Neural cell (in vitro differentiated cells): ENCODE measurements around the gene MICB. TPM values are rescaled to one million over a fixed set of nuclear protein-coding genes. Genes with fewer than 3 reads are reported as not detected.

ENCODE experiments used
- H2AFZ ChIP-seq: fragments of 200-600, 300-800 bp; sonication (generic), shearing (Covaris generic); 2 replicates; pipeline ENCODE4 v1.6.0; 2014; ENCODE audit warnings: low read depth, mild to moderate bottlenecking, antibody characterized with exemption, low read length, moderate library complexity
- H3F3A ChIP-seq: fragments of 200-600 bp; shearing (Covaris generic); 2 replicates; pipeline ENCODE4 v1.6.1; 2016; ENCODE audit warnings: mild to moderate bottlenecking, moderate library complexity, mixed read lengths, antibody characterized with exemption, low read length; ENCODE audit not compliant: insufficient read depth, poor library complexity, severe bottlenecking
- H3K27ac ChIP-seq: fragments of 200-600, 300-800 bp; sonication (generic), shearing (Covaris generic); 2 replicates; pipeline ENCODE4 v1.5.1; 2014; ENCODE audit warnings: mild to moderate bottlenecking, low read length, moderate library complexity
- H3K27me3 ChIP-seq: fragments of 300-800, 200-600 bp; sonication (generic), shearing (Covaris generic); 2 replicates; pipeline ENCODE4 v1.6.0; 2014; ENCODE audit warnings: mild to moderate bottlenecking, low read depth, low read length, moderate library complexity; ENCODE audit not compliant: insufficient read depth
- H3K36me3 ChIP-seq: fragments of 300-800, 200-600 bp; sonication (generic), shearing (Covaris generic); 2 replicates; pipeline ENCODE4 v1.5.1; 2014; ENCODE audit warnings: mild to moderate bottlenecking, antibody characterized with exemption, low read length, moderate library complexity; ENCODE audit not compliant: insufficient read depth
- H3K4me2 ChIP-seq: fragments of 300-800, 200-600 bp; sonication (generic), shearing (Covaris generic); 2 replicates; pipeline ENCODE4 v1.6.0; 2014; ENCODE audit warnings: mild to moderate bottlenecking, low read length
- H3K4me3 ChIP-seq: fragments of 300-800, 200-600 bp; sonication (generic), shearing (Covaris generic); 2 replicates; pipeline ENCODE4 v1.5.1; 2014; ENCODE audit warnings: mild to moderate bottlenecking, low read length, moderate library complexity
- H3K79me2 ChIP-seq: fragments of 200-600 bp; shearing (Covaris generic); replicated peaks from 2 replicates; pipeline ENCODE4 v1.6.0; 2014; ENCODE audit warnings: mild to moderate bottlenecking, low read length, moderate library complexity; ENCODE audit not compliant: insufficient read depth
- H3K9ac ChIP-seq: fragments of 300-800, 200-600 bp; sonication (generic), shearing (Covaris generic); 2 replicates; pipeline ENCODE4 v1.6.1; 2016; ENCODE audit warnings: mild to moderate bottlenecking, low read length, mixed read lengths
- H3K9me2 ChIP-seq: fragments of 200-600 bp; shearing (Covaris generic); 2 replicates; pipeline ENCODE4 v1.6.1; 2016; ENCODE audit warnings: mild to moderate bottlenecking, low read length, mixed read lengths; ENCODE audit not compliant: insufficient read depth
- H3K9me3 ChIP-seq: fragments of 200-600, 300-800 bp; sonication (generic), shearing (Covaris generic); 2 replicates; pipeline ENCODE4 v1.6.1; 2016; ENCODE audit warnings: mild to moderate bottlenecking, mixed run types, low read length, moderate library complexity, mixed read lengths
- H4K20me1 ChIP-seq: fragments of 200-600 bp; shearing (Covaris generic); 2 replicates; pipeline ENCODE4 v1.6.1; 2016; ENCODE audit warnings: mild to moderate bottlenecking, mixed run types; ENCODE audit not compliant: insufficient read depth
- EP300 ChIP-seq: fragments of 450-650 bp; conservative IDR thresholded peaks from 2 replicates; pipeline ENCODE4 v1.6.1; 2014; ENCODE audit warnings: antibody characterized with exemption, mild to moderate bottlenecking, moderate library complexity; ENCODE audit not compliant: poor library complexity, severe bottlenecking
- EZH2 ChIP-seq: fragments of 200-600, 300-800 bp; shearing (Covaris generic), sonication (generic); IDR thresholded peaks from 2 replicates; pipeline ENCODE4 v1.6.1; 2014; ENCODE audit warnings: antibody characterized with exemption, low read length, borderline replicate concordance, mild to moderate bottlenecking; ENCODE audit not compliant: insufficient read depth, poor library complexity, severe bottlenecking
- MXI1 ChIP-seq: fragments of 450-650 bp; conservative IDR thresholded peaks from 2 replicates; pipeline ENCODE4 v1.6.1; 2014; ENCODE audit warnings: antibody characterized with exemption, mild to moderate bottlenecking; ENCODE audit not compliant: poor library complexity, severe bottlenecking
- POLR2AphosphoS5 ChIP-seq: IDR thresholded peaks from 2 replicates; pipeline ENCODE4 v1.6.1; 2012
- RAD21 ChIP-seq: fragments of 450-650 bp; conservative IDR thresholded peaks from 2 replicates; pipeline ENCODE4 v1.6.1; 2014; ENCODE audit warnings: antibody characterized with exemption, mild to moderate bottlenecking, moderate library complexity
- SMC3 ChIP-seq: fragments of 450-650 bp; conservative IDR thresholded peaks from 2 replicates; pipeline ENCODE4 v1.6.1; 2014; ENCODE audit warnings: antibody characterized with exemption, mild to moderate bottlenecking, moderate library complexity; ENCODE audit not compliant: poor library complexity
- TAF1 ChIP-seq: IDR thresholded peaks from 2 replicates; pipeline ENCODE4 v1.6.1; 2012; ENCODE audit warnings: low read depth
- polyA plus RNA-seq: library from polyadenylated mRNA; depleted of rRNA; stranded (reverse); fragments of >200 nt; gene quantifications from 2 replicates; pipeline ENCODE4 v1.2.3, GENCODE V29; 2014
- TF ChIP-seq, protein P1 (sequence below): fragments of 450-650 bp; IDR thresholded peaks from 2 replicates; pipeline ENCODE4 v1.5.1; 2014; ENCODE audit warnings: antibody characterized with exemption, mild to moderate bottlenecking, moderate library complexity; ENCODE audit not compliant: poor library complexity, severe bottlenecking
- TF ChIP-seq, protein P2 (sequence below): IDR thresholded peaks from 2 replicates; pipeline ENCODE4 v1.6.1; 2012; ENCODE audit warnings: borderline replicate concordance

MICB gene
- polyA plus RNA-seq, 1 donor from 2014 or later = not detected

GRCh38 chr6:31521835-31522234, 23.9 kb downstream of the MICB start:
- H3K9ac ChIP-seq = no peak overlapping the region
- no peak overlapping the region for H2AFZ ChIP-seq
- H3K9me3 ChIP-seq = no peaks in the 10 kb centered on the region
- no peaks in the 10 kb centered on the region for H3K36me3 ChIP-seq
- H3K27ac ChIP-seq = no peak overlapping the region
- no peak overlapping the region for H3K4me3 ChIP-seq
- no peak overlapping the region for H3K4me2 ChIP-seq
- no peaks in the 10 kb centered on the region for H3F3A ChIP-seq
- H3K9me2 ChIP-seq = no peaks in the 10 kb centered on the region
- no peaks in the 10 kb centered on the region for H3K79me2 ChIP-seq
- H4K20me1 ChIP-seq = no peaks in the 10 kb centered on the region
- H3K27me3 ChIP-seq = no peaks in the 10 kb centered on the region
- TF ChIP-seq TAF1 (no peak), EP300 (no peak), EZH2 (no peak), SMC3 (no peak), RAD21 (no peak), MXI1 (no peak), POLR2AphosphoS5 (no peak)
- TF ChIP-seq, protein P1, sequence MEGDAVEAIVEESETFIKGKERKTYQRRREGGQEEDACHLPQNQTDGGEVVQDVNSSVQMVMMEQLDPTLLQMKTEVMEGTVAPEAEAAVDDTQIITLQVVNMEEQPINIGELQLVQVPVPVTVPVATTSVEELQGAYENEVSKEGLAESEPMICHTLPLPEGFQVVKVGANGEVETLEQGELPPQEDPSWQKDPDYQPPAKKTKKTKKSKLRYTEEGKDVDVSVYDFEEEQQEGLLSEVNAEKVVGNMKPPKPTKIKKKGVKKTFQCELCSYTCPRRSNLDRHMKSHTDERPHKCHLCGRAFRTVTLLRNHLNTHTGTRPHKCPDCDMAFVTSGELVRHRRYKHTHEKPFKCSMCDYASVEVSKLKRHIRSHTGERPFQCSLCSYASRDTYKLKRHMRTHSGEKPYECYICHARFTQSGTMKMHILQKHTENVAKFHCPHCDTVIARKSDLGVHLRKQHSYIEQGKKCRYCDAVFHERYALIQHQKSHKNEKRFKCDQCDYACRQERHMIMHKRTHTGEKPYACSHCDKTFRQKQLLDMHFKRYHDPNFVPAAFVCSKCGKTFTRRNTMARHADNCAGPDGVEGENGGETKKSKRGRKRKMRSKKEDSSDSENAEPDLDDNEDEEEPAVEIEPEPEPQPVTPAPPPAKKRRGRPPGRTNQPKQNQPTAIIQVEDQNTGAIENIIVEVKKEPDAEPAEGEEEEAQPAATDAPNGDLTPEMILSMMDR = no peak
- TF ChIP-seq, protein P2, sequence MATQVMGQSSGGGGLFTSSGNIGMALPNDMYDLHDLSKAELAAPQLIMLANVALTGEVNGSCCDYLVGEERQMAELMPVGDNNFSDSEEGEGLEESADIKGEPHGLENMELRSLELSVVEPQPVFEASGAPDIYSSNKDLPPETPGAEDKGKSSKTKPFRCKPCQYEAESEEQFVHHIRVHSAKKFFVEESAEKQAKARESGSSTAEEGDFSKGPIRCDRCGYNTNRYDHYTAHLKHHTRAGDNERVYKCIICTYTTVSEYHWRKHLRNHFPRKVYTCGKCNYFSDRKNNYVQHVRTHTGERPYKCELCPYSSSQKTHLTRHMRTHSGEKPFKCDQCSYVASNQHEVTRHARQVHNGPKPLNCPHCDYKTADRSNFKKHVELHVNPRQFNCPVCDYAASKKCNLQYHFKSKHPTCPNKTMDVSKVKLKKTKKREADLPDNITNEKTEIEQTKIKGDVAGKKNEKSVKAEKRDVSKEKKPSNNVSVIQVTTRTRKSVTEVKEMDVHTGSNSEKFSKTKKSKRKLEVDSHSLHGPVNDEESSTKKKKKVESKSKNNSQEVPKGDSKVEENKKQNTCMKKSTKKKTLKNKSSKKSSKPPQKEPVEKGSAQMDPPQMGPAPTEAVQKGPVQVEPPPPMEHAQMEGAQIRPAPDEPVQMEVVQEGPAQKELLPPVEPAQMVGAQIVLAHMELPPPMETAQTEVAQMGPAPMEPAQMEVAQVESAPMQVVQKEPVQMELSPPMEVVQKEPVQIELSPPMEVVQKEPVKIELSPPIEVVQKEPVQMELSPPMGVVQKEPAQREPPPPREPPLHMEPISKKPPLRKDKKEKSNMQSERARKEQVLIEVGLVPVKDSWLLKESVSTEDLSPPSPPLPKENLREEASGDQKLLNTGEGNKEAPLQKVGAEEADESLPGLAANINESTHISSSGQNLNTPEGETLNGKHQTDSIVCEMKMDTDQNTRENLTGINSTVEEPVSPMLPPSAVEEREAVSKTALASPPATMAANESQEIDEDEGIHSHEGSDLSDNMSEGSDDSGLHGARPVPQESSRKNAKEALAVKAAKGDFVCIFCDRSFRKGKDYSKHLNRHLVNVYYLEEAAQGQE = no peak

GRCh38 chr6:31525553-31525931, 27.6 kb downstream of the MICB start:
- Histone ChIP-seq H3K9ac (no peak overlapping the region), H3K4me3 (no peak overlapping the region), H3K79me2 (no peaks in the 10 kb centered on the region), H2AFZ (no peak overlapping the region), H3K9me3 (no peaks in the 10 kb centered on the region), H3K9me2 (no peaks in the 10 kb centered on the region), H3K27ac (no peak overlapping the region), H4K20me1 (peaks cover under 1% of the 10 kb centered on the region), H3K4me2 (no peak overlapping the region), H3F3A (peaks cover 3% of the 10 kb centered on the region), H3K36me3 (no peaks in the 10 kb centered on the region), H3K27me3 (no peaks in the 10 kb centered on the region)
- TF ChIP-seq EP300 = no peak
- TF ChIP-seq TAF1 = no peak
- TF ChIP-seq POLR2AphosphoS5 = no peak
- TF ChIP-seq SMC3 = no peak
- no peak for TF ChIP-seq RAD21
- TF ChIP-seq, protein P1 = no peak
- no peak for TF ChIP-seq EZH2
- TF ChIP-seq, protein P2 = no peak
- TF ChIP-seq MXI1 = no peak
